ENCODE data around the gene VPS8. TPM values are rescaled to one million over a fixed set of nuclear protein-coding genes. Genes with fewer than 3 reads are reported as not detected.

Gene VPS8
- polyA plus RNA-seq, 2 of the 4 experiments (the other 2 are of a cell fraction): 10.3 to 30.1 TPM

- ChIA-PET CTCF (no interaction called here), POLR2A (no interaction called here)
- TF ChIP-seq HEYL (CRISPR knock-in tag; IDR thresholded peaks at IDR 0.05): no peak
- no peak for TF ChIP-seq ZFP36 (IDR thresholded peaks at IDR 0.05; ENCODE audit: borderline replicate concordance, partially characterized antibody)
- TF ChIP-seq NPAS2 (CRISPR knock-in tag; IDR thresholded peaks at IDR 0.05; ENCODE audit: borderline replicate concordance): no peak
- no peak for TF ChIP-seq CTCF (IDR thresholded peaks at IDR 0.05)
- TF ChIP-seq ATOH8 (CRISPR knock-in tag; IDR thresholded peaks at IDR 0.05; ENCODE audit: low read depth): no peak
- TF ChIP-seq KDM1A (IDR thresholded peaks at IDR 0.05; ENCODE audit: low read depth): no peak
- TF ChIP-seq RCOR1 (IDR thresholded peaks at IDR 0.05; ENCODE audit: low read depth, low read length): no peak
- TF ChIP-seq ZC3H11A (IDR thresholded peaks at IDR 0.05): no peak
- no peak for TF ChIP-seq SREBF2 (IDR thresholded peaks at IDR 0.05)
- no peak for TF ChIP-seq MYC (IDR thresholded peaks at IDR 0.05; ENCODE audit: borderline replicate concordance, low read length)
- TF ChIP-seq CBX2 (IDR thresholded peaks at IDR 0.05; ENCODE audit: borderline replicate concordance, low read depth): no peak
- TF ChIP-seq RNF2 (IDR thresholded peaks at IDR 0.05; ENCODE audit: borderline replicate concordance, low read depth): no peak
- no peak for TF ChIP-seq KDM5A (IDR thresholded peaks at IDR 0.05)
- no peak for TF ChIP-seq CBX8 (IDR thresholded peaks at IDR 0.05)
- no peak for TF ChIP-seq NFE2L2 (conservative IDR thresholded peaks at IDR 0.05; ENCODE audit: low read length)
- H3K4me2 ChIP-seq: no peak overlapping the region
- H3K27ac ChIP-seq: no peak overlapping the region
- no peak overlapping the region for H3K4me3 ChIP-seq
- FAIRE-seq (no peak), DNase-seq (ENCODE audit: low read depth in 1 of 2, low spot score in 1 of 2) (no peak), ATAC-seq (no peak)
- H3K9me3 ChIP-seq: no peaks in the 10 kb centered on the region
- H3K4me1 ChIP-seq: no peaks in the 10 kb centered on the region
- 82% methylated on average over 4 of the region's 4 CpGs for WGBS (ENCODE audit: missing lambda C conversion rate)
Observed at GRCh38 chr3:184911570-184911969, 99.6 kb downstream of the VPS8 start.

- Histone ChIP-seq H3K27ac (no peak overlapping the region), H3K4me1 (no peaks in the 10 kb centered on the region), H3K4me3 (no peak overlapping the region), H3K9me3 (no peaks in the 10 kb centered on the region), H3K4me2 (no peak overlapping the region)
- ATAC-seq (no peak), FAIRE-seq (no peak), DNase-seq (ENCODE audit: low read depth in 1 of 2, low spot score in 1 of 2) (no peak)
- TF ChIP-seq NPAS2 (CRISPR knock-in tag; IDR thresholded peaks at IDR 0.05; ENCODE audit: borderline replicate concordance) (no peak), POLR2A (IDR thresholded peaks at IDR 0.05; ENCODE audit: low read length) (no peak), FOXS1 (CRISPR knock-in tag; IDR thresholded peaks at IDR 0.05) (no peak), TFCP2L1 (CRISPR knock-in tag; IDR thresholded peaks at IDR 0.05) (no peak), E2F6 (IDR thresholded peaks at IDR 0.05; ENCODE audit: borderline replicate concordance, low read depth) (no peak), MAZ (IDR thresholded peaks at IDR 0.05; ENCODE audit: borderline replicate concordance, low read depth, low read length) (no peak), HOXB5 (CRISPR knock-in tag; IDR thresholded peaks at IDR 0.05) (no peak), EHF (CRISPR knock-in tag; IDR thresholded peaks at IDR 0.05) (no peak), CHD2 (IDR thresholded peaks at IDR 0.05; ENCODE audit: low read length, partially characterized antibody) (no peak), PHF8 (IDR thresholded peaks at IDR 0.05; ENCODE audit: borderline replicate concordance, low read depth) (no peak), KDM1A (IDR thresholded peaks at IDR 0.05; ENCODE audit: low read depth) (no peak), ELK1 (IDR thresholded peaks at IDR 0.05; ENCODE audit: low read depth, low read length) (no peak), CEBPB (IDR thresholded peaks at IDR 0.05) (no peak), JUNB (IDR thresholded peaks at IDR 0.05) (no peak), ESRRA (IDR thresholded peaks at IDR 0.05; ENCODE audit: borderline replicate concordance, low read length) (no peak), GATA3 (IDR thresholded peaks at IDR 0.05; ENCODE audit: borderline replicate concordance) (no peak), FOSL2 (IDR thresholded peaks at IDR 0.05) (no peak), FOSL2 (CRISPR knock-in tag; IDR thresholded peaks at IDR 0.05) (no peak), ZSCAN20 (CRISPR knock-in tag; IDR thresholded peaks at IDR 0.05) (no peak), HDAC2 (IDR thresholded peaks at IDR 0.05) (no peak)
- ChIA-PET CTCF (no interaction called here), POLR2A (no interaction called here)
- 90% methylated on average over 7 of the region's 7 CpGs for WGBS (ENCODE audit: missing lambda C conversion rate)
Observed at GRCh38 chr3:184912163-184912562, 100.2 kb downstream of the VPS8 start.

All from A549 (cell line).